GM19328 (cell line): Measurements from ENCODE around the gene SLC2A10.

Experiments used
- ATAC-seq: cut with Tn5 transposase; IDR thresholded peaks from one replicate; pipeline ENCODE4 v1.9.1; 2021; ENCODE audit warnings: mild to moderate bottlenecking, moderate library complexity; ENCODE audit not compliant: unreplicated experiment

SLC2A10 gene

DNA sequence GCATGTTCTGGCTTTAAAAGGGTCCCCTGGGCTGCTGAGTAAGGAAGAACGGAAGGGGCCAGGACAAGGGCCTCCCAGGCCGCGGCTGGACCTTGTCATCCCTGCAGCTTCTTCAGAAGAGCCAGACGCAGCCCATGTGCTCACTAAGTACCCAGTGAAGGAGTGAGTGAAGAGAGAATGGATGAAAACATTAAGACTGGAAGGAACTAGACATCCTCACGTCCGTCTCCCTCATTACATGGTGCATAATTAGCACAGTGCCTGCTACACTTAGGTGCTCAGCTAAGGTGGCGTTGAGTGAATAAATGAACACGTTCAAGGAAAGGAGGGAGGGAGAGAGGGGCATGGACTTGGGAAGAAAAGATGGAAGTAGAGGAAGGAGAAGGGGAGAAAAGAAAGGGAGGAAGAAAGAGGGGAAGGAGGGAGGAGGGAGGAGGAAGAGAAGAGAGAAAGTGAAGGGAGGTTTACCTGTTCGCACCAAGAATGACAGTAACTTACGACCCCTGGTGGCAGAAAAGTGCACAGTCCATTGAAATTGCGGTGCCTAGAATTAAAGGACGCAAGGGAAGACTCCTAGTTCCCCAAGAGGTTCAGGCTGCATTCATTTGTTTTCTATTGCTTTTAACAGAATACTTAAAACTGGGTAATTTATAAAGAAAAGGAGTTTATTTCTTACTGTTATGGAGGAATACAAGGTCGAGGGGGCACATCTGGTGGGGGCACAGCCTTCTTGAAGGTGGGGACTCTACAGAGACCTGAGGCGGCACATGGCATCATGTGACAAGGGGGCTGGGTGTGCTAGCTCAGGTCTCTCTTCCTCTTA, 28.2 kb upstream of the SLC2A10 start:
- ATAC-seq, result no peak

- no peak for ATAC-seq
These were observed 27.2 kb upstream of the SLC2A10 start for GRCh38 chr20:46682063-46682821.

- ATAC-seq, result no peak
These were observed 26.3 kb upstream of the SLC2A10 start for GRCh38 chr20:46683011-46683667.

DNA sequence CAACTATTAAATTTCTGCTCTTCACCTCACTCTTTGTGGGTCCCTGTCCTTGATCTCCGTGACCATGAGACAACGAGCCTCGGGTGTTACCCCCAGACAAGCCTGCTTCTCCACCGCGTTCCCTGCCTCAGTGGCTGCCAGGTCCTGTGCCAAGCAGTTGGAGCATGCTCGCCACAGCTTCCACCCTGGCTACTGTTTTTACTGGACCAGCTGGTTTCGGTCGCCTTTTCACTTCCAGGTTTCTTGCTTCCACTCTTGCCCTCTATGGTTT, 25.8 kb upstream of the SLC2A10 start:
- ATAC-seq, result no peak

DNA sequence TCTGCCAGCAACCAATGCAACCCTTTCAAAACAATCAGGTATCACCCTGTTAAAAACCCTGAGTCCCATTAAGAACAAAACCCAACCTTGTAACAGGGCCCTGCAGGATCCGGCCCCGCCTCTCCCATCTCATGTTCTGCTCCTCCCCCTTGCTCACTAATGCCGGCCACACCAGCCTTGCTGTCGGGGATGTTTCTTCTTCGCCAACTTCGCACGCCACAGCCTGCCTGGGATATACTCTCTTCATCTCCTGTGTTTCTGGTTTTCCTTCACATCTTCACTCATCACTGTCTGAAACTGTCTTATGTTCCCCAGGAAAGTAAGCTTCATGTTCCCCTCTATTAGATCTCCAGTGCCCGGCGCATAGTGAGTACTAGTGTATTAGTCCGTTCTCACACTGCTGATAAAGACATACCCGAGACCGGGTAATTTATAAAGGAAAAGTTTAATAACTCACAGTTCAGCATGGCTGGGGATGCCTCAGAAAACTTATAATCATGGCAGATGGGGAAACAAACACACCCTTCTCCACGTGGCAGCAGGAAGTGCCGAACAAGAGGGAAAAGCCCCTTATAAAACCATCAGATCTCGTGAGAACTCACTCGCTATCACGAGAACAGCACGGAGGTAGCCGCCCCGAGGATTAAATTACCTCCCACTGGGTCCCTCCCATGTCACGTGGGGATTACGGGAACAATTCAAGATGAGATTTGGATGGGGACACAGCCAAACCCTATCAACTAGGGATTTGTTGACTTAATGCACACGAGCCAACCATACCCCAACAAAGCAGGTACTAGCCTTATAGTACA, 25.3 kb upstream of the SLC2A10 start:
- no peak for ATAC-seq

DNA sequence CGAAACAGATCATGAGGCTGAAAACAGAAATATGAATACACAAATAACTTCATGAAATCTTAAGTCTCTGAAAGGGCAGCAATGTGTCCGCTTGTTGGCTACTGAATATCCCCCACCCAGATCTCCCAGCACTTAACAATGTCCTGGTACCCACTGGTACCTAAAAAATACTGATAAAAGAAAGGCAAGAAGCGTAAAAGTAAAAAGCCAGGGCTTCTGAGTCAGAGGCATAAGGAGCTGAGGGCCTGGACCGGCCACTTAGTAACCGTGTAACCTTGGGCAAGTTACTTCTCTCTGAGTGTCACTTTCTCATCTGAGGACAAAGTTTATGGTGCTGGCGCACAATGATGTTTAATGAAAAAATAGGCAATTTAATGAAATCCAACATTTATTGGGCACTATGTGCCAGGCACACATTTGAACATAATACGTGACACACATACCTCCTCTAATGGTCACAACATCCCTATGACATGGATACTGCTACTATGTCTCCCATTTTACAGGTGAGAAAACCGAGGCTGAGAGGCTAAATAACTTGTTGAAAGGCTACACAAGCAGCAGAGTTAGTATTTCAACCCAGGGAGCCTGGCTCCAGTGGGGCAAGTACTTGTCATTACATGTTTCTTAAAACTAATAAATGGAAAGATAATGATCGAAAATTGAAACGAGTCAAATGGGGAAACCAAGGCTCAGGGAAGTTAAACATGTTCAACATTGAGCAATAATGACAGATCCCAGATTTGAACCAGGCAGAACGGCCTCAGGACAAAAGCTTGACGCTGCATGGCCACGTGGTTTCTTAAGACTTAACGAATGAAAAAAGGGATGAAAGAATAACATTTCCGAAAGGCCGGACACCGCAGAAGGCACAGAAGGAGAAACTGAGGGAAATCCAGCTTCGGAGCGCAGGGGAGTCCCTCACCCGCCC, 21.0 kb upstream of the SLC2A10 start:
- no peak for ATAC-seq

DNA sequence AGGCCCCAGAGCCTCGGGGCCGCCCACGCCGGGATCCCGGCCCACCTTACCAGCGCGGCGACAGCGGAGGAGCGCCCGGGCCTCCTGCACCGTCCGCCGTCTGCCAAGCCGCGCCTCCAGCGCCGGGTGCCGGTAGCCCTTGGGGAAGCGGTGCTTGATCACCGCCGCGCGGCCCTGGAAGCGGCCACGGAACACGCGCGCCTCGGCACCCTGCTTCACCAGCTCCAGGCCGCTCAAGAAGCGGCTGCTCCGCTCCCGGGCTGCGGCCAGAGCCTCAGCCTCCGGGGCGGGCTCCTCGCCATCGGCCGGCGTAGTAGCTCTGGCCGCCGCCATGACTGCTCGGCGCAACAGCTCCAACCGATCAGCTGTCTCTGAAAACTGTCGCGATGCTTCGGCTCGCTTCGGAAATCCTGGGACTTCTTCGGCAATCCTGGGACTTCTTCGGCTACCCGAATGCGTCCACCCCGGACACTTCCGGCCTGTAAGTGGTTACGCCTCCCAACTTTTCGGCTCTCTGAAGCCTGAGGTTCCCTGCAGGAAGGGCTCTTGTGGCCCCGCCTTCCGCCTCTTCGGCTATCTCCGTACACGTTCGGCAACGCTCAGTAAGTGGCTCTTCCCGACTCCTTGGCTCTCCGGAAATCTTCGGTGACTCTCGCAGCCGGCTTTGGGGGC, 20.2 kb upstream of the SLC2A10 start, which contains the start of gene TP53RK:
Gene TP53RK (minus strand): TSS at position 363 of the 672 bp plus-strand sequence. CDS start 30 bp downstream, at position 333.
- peak; percentile 94 for ATAC-seq

- ATAC-seq, result no peak
These were observed 19.7 kb upstream of the SLC2A10 start for GRCh38 chr20:46689754-46690085.

DNA sequence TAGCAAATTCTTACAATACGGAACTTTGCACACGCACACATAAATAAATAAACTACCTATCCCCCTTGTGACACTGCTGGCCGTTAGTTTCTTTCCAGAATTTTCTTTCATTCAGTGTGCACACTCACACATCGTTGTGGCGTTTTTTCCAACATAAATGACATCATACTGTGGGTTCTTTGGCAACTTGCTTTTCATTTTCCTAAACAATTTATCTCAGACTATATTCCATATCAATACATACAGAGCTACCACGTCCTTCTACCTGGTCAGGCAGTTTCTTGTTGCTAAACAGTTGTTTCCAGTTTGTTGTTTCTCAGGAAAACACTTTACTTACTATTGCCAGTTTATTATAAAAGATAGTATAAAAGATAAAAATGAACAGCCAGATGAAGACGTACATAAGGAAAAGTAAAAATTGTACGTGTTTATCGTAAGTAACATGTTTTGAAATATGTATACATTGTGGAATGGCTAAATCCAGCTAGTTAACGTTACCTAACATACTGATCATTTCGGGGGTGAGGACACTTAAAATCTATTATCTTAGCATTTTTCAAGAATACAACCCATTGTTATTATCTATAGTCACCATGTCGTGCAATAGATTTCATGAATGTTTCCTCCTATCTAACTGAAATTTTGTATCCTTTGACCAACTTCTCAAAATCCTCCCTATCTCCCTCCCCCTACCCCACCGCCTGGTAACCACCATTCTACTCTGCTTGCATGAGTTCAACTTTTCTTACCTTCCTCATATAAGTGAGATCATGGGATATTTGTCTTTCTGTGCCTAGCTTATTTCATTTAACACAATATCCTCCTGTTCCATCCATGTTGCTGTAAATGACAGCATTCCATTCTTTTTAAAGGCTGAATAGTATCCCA, 19.0 kb upstream of the SLC2A10 start:
- no peak for ATAC-seq

- ATAC-seq, result no peak
These were observed 18.3 kb upstream of the SLC2A10 start for GRCh38 chr20:46691196-46691595.

GRCh38 chr20:46694484-46694883, 15.0 kb upstream of the SLC2A10 start:
- ATAC-seq, result no peak

GRCh38 chr20:46695892-46696291, 13.6 kb upstream of the SLC2A10 start:
- no peak for ATAC-seq

DNA sequence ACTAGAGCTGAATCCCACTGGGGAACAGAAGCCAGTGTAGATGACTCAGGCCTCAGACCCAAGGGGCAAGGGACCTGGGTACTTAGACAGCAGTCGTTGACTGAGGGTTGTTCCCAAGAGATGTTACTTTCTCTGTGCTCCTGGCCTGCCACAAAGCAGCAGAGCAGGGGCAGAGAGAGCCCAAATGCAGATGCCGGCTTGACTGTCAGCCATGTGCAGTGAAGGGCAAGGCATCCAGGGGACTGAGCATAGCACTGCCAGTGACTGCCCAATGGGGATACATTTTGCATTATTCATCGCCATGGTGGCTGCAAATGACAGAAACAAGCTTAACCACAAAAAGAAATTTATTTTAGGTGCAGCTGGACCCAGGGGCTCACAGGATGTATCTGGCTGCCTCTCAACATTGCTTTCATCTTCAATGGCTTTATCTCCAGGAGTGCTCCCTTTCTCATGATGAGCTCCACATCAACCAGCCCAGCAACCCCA, 12.6 kb upstream of the SLC2A10 start:
- no peak for ATAC-seq

- no peak for ATAC-seq
These were observed 10.7 kb upstream of the SLC2A10 start for GRCh38 chr20:46698788-46699187.

- ATAC-seq, result no peak
These were observed 9.6 kb upstream of the SLC2A10 start for GRCh38 chr20:46699651-46700359.

DNA sequence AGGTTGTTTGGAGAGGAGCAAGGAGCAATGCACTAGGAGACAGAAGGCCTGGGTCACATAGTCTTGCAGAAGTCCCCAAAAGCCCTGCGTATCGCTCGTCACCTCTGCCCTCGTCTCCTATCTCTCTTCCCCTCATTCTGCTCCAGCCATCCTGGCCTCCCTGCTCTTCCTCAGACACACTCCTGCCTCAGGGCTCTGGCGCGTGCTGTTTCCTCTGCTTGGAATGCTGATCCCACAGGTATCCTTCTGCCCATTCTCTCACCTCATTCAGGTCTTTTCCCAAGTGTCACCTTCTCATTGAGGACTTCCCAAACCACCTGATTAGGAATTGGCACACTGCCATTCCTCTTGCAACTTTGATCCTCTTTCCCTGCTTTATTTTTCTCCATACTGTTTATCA, 9.0 kb upstream of the SLC2A10 start:
- ATAC-seq, result no peak

- no peak for ATAC-seq
These were observed 8.4 kb upstream of the SLC2A10 start for GRCh38 chr20:46701057-46701456.

DNA sequence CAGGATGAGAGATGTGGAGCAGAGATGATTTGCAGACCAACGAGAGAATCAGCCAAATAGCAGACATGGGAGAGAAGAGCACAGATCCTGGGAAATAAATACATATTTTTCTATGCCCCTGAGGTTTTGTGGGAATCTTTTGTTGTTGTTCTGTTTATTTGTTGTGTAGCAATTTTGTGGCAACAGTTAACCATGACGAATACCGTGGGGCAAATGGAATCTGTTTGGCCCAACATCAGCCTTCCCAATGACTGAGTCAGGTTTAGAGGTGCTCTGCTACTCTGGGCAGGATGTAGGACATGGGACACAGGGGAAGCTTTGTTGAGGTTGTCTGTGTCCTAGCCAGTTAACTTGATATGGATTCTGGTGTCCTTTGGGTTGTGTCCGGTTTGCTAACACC, 7.9 kb upstream of the SLC2A10 start:
- no peak for ATAC-seq
